WTC11 (cell line): ENCODE measurements around the gene ALK. TPM values are rescaled to one million over a fixed set of nuclear protein-coding genes. Genes with fewer than 3 reads are reported as not detected.

ENCODE experiments used
- ATAC-seq: fragments of 200-7000 bp; cut with Tn5 transposase; 2 replicates; pipeline ENCODE4 v1.10.0; 2021; ENCODE audit warnings: mild to moderate bottlenecking, moderate library complexity
- CTCF ChIA-PET: fragments of 300-600 bp; sonication (Branson Sonifier 250); formaldehyde crosslinking; loops from one replicate; lab custom pipeline; 2021; ENCODE audit warnings: antibody characterized with exemption; lab: Charles Lee
- POLR2A ChIA-PET: fragments of 350-600 bp; sonication (Branson Sonifier 250); formaldehyde crosslinking; loops from one replicate; lab custom pipeline; 2021; ENCODE audit warnings: antibody characterized with exemption; lab: Charles Lee
- DNase-seq: peaks from one replicate; pipeline ENCODE4 v3.0.0; 2021; ENCODE audit warnings: low spot score
- H3K27ac Mint-ChIP-seq: 2 replicates; pipeline ENCODE4 v1.8.0; 2021; ENCODE audit warnings: mixed read lengths
- H3K27me3 Mint-ChIP-seq: 2 replicates; pipeline ENCODE4 v1.8.0; 2021; ENCODE audit warnings: low read depth, mild to moderate bottlenecking, moderate library complexity, mixed read lengths
- H3K36me3 Mint-ChIP-seq: 2 replicates; pipeline ENCODE4 v1.8.0; 2021; ENCODE audit warnings: mixed read lengths
- H3K4me1 Mint-ChIP-seq: 2 replicates; pipeline ENCODE4 v1.8.0; 2022; ENCODE audit warnings: mixed read lengths
- H3K4me3 Mint-ChIP-seq: 2 replicates; pipeline ENCODE4 v1.8.0; 2021; ENCODE audit warnings: mild to moderate bottlenecking, moderate library complexity, mixed read lengths
- H3K9me3 Mint-ChIP-seq: 2 replicates; pipeline ENCODE4 v1.8.0; 2021; ENCODE audit warnings: mixed read lengths
- ATF1 ChIP-seq: sonication (generic); formaldehyde crosslinking; IDR thresholded peaks from 2 replicates; pipeline ENCODE4 v1.8.1; 2023; ENCODE audit warnings: mild to moderate bottlenecking, moderate library complexity, missing genetic modification reagents
- CBFB ChIP-seq: sonication (generic); formaldehyde crosslinking; IDR thresholded peaks from 2 replicates; pipeline ENCODE4 v1.8.1; 2022; ENCODE audit warnings: mild to moderate bottlenecking, low read depth, missing genetic modification reagents
- CTCF ChIP-seq: fragments of 200-600 bp; IDR thresholded peaks from 2 replicates; pipeline ENCODE4 v1.8.0; 2022; ENCODE audit warnings: antibody characterized with exemption
- GRHL2 ChIP-seq: fragments of 250-450 bp; sonication (Bioruptor Pico); IDR thresholded peaks from 2 replicates; pipeline ENCODE4 v1.8.0; 2022; ENCODE audit warnings: mild to moderate bottlenecking, moderate library complexity; ENCODE audit not compliant: insufficient replicate concordance, severe bottlenecking
- JUN ChIP-seq: sonication (generic); formaldehyde crosslinking; IDR thresholded peaks from 2 replicates; pipeline ENCODE4 v1.8.0; 2023; ENCODE audit warnings: mild to moderate bottlenecking, missing genetic modification reagents
- KAT7 ChIP-seq: sonication (generic); formaldehyde crosslinking; IDR thresholded peaks from 2 replicates; pipeline ENCODE4 v1.8.1; 2023; ENCODE audit warnings: missing genetic modification reagents, mild to moderate bottlenecking, borderline replicate concordance
- PRDM15 ChIP-seq: sonication (generic); formaldehyde crosslinking; IDR thresholded peaks from 2 replicates; pipeline ENCODE4 v1.8.0; 2022; ENCODE audit warnings: missing genetic modification reagents
- RELA ChIP-seq: sonication (generic); formaldehyde crosslinking; IDR thresholded peaks from 2 replicates; pipeline ENCODE4 v1.8.1; 2022; ENCODE audit warnings: missing genetic modification reagents, mild to moderate bottlenecking, borderline replicate concordance
- ZNF263 ChIP-seq: sonication (generic); formaldehyde crosslinking; IDR thresholded peaks from 2 replicates; pipeline ENCODE4 v1.8.1; 2022; ENCODE audit warnings: low read depth, mild to moderate bottlenecking, moderate library complexity, missing genetic modification reagents
- ZNF512 ChIP-seq: sonication (generic); formaldehyde crosslinking; IDR thresholded peaks from 2 replicates; pipeline ENCODE4 v1.8.1; 2022; ENCODE audit warnings: missing genetic modification reagents, borderline replicate concordance
- total RNA-seq: library from RNA; stranded (reverse); gene quantifications from 3 replicates; pipeline ENCODE4 v1.2.3, GENCODE V29; 2021
- TF ChIP-seq, protein P1 (sequence below): fragments of 250-450 bp; sonication (Bioruptor Pico); IDR thresholded peaks from 2 replicates; pipeline ENCODE4 v1.9.0; 2021; ENCODE audit warnings: mild to moderate bottlenecking
- TF ChIP-seq, protein P2 (sequence below): sonication (generic); formaldehyde crosslinking; IDR thresholded peaks from 2 replicates; pipeline ENCODE4 v1.8.0; 2023; ENCODE audit warnings: missing genetic modification reagents, mild to moderate bottlenecking, borderline replicate concordance

The ALK gene
- total RNA-seq, 1 experiment from 2014 or later = not detected

DNA sequence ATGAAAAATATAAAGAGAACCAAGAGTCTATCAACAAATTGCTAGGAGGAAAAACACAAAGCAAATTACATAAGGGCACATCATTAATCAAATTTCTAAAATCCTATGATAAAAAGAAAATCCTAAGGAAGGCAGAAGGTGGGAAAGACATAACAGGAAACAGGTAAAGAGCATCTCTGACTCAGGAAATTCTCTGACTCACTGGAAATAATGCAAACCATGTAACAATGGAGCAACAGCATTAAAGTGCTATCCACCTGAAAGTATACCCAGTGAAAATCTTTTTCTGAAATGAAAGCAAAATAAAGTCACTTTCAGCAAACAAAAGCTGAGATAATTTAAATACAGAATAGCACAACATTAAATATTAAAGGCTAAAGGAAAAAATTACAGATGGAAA lies 10.9 kb downstream of the ALK start:
- Mint-ChIP-seq H3K36me3 (no peaks in the 10 kb centered on the region), H3K9me3 (no peaks in the 10 kb centered on the region), H3K4me1 (no peaks in the 10 kb centered on the region), H3K4me3 (no peak overlapping the region), H3K27ac (no peak overlapping the region), H3K27me3 (peaks cover 13% of the 10 kb centered on the region)
- ATAC-seq = no peak
- no peak for DNase-seq
- TF ChIP-seq, protein P1, sequence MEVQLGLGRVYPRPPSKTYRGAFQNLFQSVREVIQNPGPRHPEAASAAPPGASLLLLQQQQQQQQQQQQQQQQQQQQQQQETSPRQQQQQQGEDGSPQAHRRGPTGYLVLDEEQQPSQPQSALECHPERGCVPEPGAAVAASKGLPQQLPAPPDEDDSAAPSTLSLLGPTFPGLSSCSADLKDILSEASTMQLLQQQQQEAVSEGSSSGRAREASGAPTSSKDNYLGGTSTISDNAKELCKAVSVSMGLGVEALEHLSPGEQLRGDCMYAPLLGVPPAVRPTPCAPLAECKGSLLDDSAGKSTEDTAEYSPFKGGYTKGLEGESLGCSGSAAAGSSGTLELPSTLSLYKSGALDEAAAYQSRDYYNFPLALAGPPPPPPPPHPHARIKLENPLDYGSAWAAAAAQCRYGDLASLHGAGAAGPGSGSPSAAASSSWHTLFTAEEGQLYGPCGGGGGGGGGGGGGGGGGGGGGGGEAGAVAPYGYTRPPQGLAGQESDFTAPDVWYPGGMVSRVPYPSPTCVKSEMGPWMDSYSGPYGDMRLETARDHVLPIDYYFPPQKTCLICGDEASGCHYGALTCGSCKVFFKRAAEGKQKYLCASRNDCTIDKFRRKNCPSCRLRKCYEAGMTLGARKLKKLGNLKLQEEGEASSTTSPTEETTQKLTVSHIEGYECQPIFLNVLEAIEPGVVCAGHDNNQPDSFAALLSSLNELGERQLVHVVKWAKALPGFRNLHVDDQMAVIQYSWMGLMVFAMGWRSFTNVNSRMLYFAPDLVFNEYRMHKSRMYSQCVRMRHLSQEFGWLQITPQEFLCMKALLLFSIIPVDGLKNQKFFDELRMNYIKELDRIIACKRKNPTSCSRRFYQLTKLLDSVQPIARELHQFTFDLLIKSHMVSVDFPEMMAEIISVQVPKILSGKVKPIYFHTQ (CRISPR knock-in tag) = no peak
- TF ChIP-seq RELA (no peak), ATF1 (CRISPR knock-in tag) (no peak), ZNF263 (CRISPR knock-in tag) (no peak)
- POLR2A ChIA-PET = no interaction called here
- CTCF ChIA-PET = no interaction called here

DNA sequence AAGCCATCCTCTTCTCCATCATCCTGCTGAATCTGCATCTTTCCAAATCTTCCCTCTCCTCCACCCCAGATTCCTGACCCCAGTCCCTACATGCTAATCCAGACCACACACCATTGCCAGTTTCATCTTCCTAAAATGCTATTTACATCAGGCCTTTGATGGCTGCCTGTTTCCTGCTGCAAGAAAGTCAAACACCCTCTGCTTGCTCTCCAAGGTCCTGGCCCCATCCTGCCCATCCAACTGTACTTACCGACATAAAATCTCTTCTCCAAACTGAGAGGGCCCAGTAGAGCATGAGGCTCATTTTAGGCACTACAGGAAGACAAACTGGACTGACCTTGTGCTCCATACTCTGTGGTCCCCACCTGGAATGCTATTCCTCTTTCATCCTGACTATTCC lies 19.0 kb downstream of the ALK start:
- no peak overlapping the region for H3K27ac Mint-ChIP-seq
- peaks cover 27% of the 10 kb centered on the region for H3K27me3 Mint-ChIP-seq
- TF ChIP-seq GRHL2 (CRISPR knock-in tag) = no peak
- TF ChIP-seq, protein P2, sequence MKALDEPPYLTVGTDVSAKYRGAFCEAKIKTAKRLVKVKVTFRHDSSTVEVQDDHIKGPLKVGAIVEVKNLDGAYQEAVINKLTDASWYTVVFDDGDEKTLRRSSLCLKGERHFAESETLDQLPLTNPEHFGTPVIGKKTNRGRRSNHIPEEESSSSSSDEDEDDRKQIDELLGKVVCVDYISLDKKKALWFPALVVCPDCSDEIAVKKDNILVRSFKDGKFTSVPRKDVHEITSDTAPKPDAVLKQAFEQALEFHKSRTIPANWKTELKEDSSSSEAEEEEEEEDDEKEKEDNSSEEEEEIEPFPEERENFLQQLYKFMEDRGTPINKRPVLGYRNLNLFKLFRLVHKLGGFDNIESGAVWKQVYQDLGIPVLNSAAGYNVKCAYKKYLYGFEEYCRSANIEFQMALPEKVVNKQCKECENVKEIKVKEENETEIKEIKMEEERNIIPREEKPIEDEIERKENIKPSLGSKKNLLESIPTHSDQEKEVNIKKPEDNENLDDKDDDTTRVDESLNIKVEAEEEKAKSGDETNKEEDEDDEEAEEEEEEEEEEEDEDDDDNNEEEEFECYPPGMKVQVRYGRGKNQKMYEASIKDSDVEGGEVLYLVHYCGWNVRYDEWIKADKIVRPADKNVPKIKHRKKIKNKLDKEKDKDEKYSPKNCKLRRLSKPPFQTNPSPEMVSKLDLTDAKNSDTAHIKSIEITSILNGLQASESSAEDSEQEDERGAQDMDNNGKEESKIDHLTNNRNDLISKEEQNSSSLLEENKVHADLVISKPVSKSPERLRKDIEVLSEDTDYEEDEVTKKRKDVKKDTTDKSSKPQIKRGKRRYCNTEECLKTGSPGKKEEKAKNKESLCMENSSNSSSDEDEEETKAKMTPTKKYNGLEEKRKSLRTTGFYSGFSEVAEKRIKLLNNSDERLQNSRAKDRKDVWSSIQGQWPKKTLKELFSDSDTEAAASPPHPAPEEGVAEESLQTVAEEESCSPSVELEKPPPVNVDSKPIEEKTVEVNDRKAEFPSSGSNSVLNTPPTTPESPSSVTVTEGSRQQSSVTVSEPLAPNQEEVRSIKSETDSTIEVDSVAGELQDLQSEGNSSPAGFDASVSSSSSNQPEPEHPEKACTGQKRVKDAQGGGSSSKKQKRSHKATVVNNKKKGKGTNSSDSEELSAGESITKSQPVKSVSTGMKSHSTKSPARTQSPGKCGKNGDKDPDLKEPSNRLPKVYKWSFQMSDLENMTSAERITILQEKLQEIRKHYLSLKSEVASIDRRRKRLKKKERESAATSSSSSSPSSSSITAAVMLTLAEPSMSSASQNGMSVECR (CRISPR knock-in tag) = 0 out of 2 replicates have a peak, but pooled peaks have one; percentile 18
- TF ChIP-seq, all 79 proteins: peak for 1
- ChIA-PET CTCF (interaction anchor here (1.6 kb wide), 1 partner anchor 18 kb away, joined by 7 read pairs; the partner anchor contains the start of gene ALK), POLR2A (no interaction called here)
- no peak overlapping the region for H3K4me3 Mint-ChIP-seq
- H3K4me1 Mint-ChIP-seq = peaks cover 48% of the 10 kb centered on the region
- no peaks in the 10 kb centered on the region for H3K36me3 Mint-ChIP-seq
- peak; percentile 61 for ATAC-seq
- no peaks in the 10 kb centered on the region for H3K9me3 Mint-ChIP-seq
- DNase-seq = peak; percentile 32

DNA sequence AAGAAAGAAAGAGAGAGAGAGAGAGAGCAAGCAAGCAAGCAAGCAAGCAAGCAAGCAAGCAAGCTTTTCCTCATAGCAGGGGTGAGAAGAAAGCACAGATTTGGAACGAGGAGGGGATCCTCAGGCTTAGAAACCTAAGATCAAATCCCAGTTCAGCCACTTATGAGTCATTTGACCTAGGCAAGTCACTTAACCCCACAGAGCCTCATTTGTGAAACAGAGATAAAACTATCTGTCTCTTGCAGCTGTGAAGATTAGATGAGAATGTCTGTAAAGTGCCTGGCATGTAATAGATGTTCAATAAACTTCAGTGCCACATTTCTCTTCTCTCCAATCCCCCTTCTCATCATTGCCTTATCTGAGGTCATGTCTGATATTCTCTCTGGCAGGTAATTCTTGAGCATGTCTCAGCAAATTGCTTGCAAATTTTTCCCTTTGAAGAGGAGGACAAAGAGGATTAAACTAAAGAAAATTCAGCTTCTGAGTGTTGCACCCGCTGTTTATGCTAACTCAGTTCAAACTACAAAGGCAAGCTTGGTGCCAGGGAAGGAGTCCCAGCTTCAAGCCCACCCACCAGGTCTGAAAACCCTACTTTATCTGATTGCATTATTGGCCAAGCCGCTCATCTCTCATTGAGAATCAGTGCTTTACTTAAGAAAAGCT lies 20.3 kb downstream of the ALK start:
- TF ChIP-seq JUN (CRISPR knock-in tag) = no peak
- no peak for TF ChIP-seq ZNF512
- TF ChIP-seq ATF1 (CRISPR knock-in tag) = no peak
- no peak for TF ChIP-seq KAT7 (CRISPR knock-in tag)
- TF ChIP-seq PRDM15 (CRISPR knock-in tag) = no peak
- no peak for TF ChIP-seq CBFB
- TF ChIP-seq CTCF = no peak
- peak; percentile 46 for ATAC-seq
- H3K27ac Mint-ChIP-seq = no peak overlapping the region
- DNase-seq = no peak
- no peaks in the 10 kb centered on the region for H3K9me3 Mint-ChIP-seq
- H3K36me3 Mint-ChIP-seq = no peaks in the 10 kb centered on the region
- ChIA-PET POLR2A (no interaction called here), CTCF (interaction anchor here (0.7 to 1.6 kb wide), 3 partner anchors 19 to 171 kb away, joined by 3 to 7 read pairs (median 3); partner anchors contain the start of gene ALK)
- no peak overlapping the region for H3K4me3 Mint-ChIP-seq
- H3K27me3 Mint-ChIP-seq = peaks cover 32% of the 10 kb centered on the region
- peaks cover 50% of the 10 kb centered on the region for H3K4me1 Mint-ChIP-seq
